Activated CD4-positive, alpha-beta T cell treated with anti-CD3 and anti-CD28 coated beads, Interleukin-2, amount 10 ng/mL, durations not matched to agents 7 days and 5 days (primary cell): ENCODE data around the gene PDE8A. TPM values are rescaled to one million over a fixed set of nuclear protein-coding genes. Genes with fewer than 3 reads are reported as not detected.

Source experiments
- CTCF ChIA-PET: fragments of 350-600 bp; sonication (Branson Sonifier 250); formaldehyde crosslinking; loops from one replicate; lab custom pipeline; 2021; ENCODE audit warnings: antibody characterized with exemption; lab: Charles Lee
- POLR2A ChIA-PET: fragments of 350-600 bp; sonication (Branson Sonifier 250); formaldehyde crosslinking; loops from one replicate; lab custom pipeline; 2021; ENCODE audit warnings: antibody characterized with exemption; lab: Charles Lee
- DNase-seq: peaks from one replicate; pipeline ENCODE4 v3.0.0-alpha.2; 2020
- H3K27ac Mint-ChIP-seq: one replicate; pipeline ENCODE4 v1.8.0; 2021; ENCODE audit warnings: mild to moderate bottlenecking, moderate library complexity, mixed read lengths
- H3K27me3 Mint-ChIP-seq: one replicate; pipeline ENCODE4 v1.8.0; 2021; ENCODE audit warnings: mixed read lengths
- H3K36me3 Mint-ChIP-seq: one replicate; pipeline ENCODE4 v1.8.0; 2021; ENCODE audit warnings: low read depth, mixed read lengths
- H3K4me1 Mint-ChIP-seq: one replicate; pipeline ENCODE4 v1.8.0; 2021; ENCODE audit warnings: mixed read lengths
- H3K4me3 Mint-ChIP-seq: one replicate; pipeline ENCODE4 v1.8.0; 2021; ENCODE audit warnings: mild to moderate bottlenecking, moderate library complexity, mixed read lengths
- H3K9me3 Mint-ChIP-seq: one replicate; pipeline ENCODE4 v1.8.0; 2021; ENCODE audit warnings: mixed read lengths
- total RNA-seq, 2 experiments: library from RNA; stranded (reverse); gene quantifications; one replicate each; pipeline ENCODE4 v1.2.3, GENCODE V29; 2021

Gene PDE8A
- total RNA-seq, 2 experiments from 2014 or later, result 17.0 to 18.2 TPM

DNA sequence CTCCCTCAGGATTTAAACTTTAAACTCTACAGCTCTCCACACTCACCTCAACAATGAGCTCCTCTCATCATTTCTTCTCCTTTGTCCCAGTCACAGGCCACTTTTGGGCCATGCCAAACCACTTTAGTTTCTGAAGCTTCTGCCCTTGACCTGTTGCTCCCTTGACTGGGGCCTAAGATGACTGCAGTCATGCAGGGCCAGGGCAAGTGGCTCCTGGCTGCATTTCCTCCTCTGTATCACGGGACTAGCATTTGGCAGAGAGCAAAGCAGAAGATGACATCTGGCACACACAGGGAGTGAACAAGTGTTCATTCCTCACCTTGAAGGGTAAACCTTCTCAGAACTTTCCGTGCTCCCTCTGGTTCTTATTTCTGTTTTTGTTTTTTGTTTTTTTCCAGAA, 136.9 kb downstream of the PDE8A start:
- peaks cover 19% of the 10 kb centered on the region for H3K36me3 Mint-ChIP-seq
- H3K27ac Mint-ChIP-seq, result no peak overlapping the region
- ChIA-PET CTCF (no interaction called here), POLR2A (no interaction called here)
- H3K4me3 Mint-ChIP-seq, result no peak overlapping the region
- no peak for DNase-seq
- no peaks in the 10 kb centered on the region for H3K9me3 Mint-ChIP-seq
- no peaks in the 10 kb centered on the region for H3K27me3 Mint-ChIP-seq
- no peaks in the 10 kb centered on the region for H3K4me1 Mint-ChIP-seq

DNA sequence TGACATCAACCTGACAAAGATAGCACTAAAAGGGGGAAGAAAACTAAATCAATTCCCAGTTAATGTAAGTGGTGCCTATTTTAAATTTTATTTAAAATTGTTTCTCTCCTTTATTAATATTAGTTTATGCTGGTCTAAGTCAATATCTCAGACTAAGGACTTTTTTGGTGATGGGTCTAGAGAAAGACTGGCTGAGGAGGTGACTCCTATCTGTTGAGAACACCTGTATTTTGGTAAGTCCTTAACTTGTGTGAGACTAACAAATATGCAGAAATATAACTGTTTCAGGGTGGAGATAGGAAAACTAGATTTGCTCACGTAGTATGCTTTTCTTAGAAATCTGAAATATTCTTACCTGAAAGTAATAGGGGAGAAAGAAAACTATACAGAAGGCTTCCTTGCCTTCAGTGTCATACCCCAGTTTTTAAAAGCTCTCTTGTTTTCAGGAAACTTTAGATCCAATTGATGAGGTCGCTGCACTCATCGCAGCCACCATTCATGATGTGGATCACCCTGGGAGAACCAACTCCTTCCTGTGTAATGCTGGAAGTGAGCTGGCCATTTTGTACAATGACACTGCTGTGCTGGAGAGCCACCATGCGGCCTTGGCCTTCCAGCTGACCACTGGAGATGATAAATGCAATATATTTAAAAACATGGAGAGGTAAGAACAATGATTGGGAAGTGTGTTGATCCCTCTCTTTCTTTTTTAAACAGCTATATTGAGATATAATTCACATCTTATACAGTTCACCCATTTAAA, 138.9 kb downstream of the PDE8A start:
- Mint-ChIP-seq H3K27me3 (no peaks in the 10 kb centered on the region), H3K36me3 (peaks cover 23% of the 10 kb centered on the region), H3K27ac (no peak overlapping the region), H3K9me3 (no peaks in the 10 kb centered on the region), H3K4me1 (no peaks in the 10 kb centered on the region), H3K4me3 (no peak overlapping the region)
- ChIA-PET CTCF (interaction anchor here (0.6 kb wide), 2 partner anchors 19 to 170 kb away, joined by 3 to 5 read pairs; no protein-coding TSS in a partner anchor), POLR2A (no interaction called here)
- no peak for DNase-seq

DNA sequence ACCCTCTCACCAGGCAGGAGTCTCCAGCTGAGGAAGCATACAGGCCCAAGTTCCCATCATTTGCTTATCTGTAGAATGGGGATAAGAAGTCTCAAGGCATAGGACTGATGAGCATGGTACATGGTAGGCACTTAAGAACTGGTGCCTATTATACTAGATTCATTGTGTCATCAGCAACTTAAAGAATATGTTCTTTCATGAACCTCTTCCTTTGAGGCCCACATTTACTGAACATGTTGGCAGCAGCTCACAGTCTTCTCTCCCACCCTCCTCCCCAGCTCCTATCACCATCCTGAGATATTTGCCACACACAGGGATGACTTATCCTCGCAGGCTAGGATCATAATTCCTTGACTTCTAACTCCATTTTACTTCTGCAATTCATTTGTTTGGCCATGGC, 142.5 kb downstream of the PDE8A start:
- DNase-seq, result no peak
- no peak overlapping the region for H3K27ac Mint-ChIP-seq
- H3K4me3 Mint-ChIP-seq, result no peak overlapping the region
- peaks cover 28% of the 10 kb centered on the region for H3K36me3 Mint-ChIP-seq
- ChIA-PET CTCF (no interaction called here), POLR2A (no interaction called here)
- no peaks in the 10 kb centered on the region for H3K27me3 Mint-ChIP-seq
- no peaks in the 10 kb centered on the region for H3K9me3 Mint-ChIP-seq
- H3K4me1 Mint-ChIP-seq, result no peaks in the 10 kb centered on the region

GRCh38 chr15:85125056-85125661, 143.5 kb downstream of the PDE8A start:
- Mint-ChIP-seq H3K4me1 (no peaks in the 10 kb centered on the region), H3K36me3 (peaks cover 36% of the 10 kb centered on the region), H3K27ac (no peak overlapping the region), H3K9me3 (no peaks in the 10 kb centered on the region), H3K4me3 (no peak overlapping the region), H3K27me3 (no peaks in the 10 kb centered on the region)
- POLR2A ChIA-PET, result no interaction called here
- no peak for DNase-seq
- CTCF ChIA-PET, result interaction anchor here (0.6 kb wide), 1 partner anchor 891 kb away, joined by 3 read pairs; no protein-coding TSS in a partner anchor

- CTCF ChIA-PET, result no interaction called here
- H3K4me1 Mint-ChIP-seq, result no peaks in the 10 kb centered on the region
These were observed 147.0 kb downstream of the PDE8A start for GRCh38 chr15:85128621-85129020.

DNA sequence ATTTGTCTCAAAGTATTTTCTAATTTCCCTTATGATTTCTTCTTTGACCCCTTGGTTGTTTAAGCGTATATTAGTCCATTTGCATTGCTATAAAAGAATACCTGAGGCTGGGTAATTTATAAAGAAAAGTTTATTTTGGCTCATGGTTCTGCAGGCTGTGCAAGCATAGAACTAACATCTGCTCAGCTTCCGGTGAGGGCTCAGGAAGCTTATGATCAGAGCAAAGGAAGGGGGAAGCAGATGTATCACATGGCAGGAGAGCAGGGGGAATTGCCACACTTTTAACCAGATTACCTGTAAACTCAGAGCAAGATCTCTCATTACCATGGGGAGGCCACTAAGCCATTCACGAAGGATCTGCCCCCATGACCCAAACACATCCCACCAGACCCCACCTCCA, 148.2 kb downstream of the PDE8A start:
- no peak for DNase-seq
- Mint-ChIP-seq H3K27ac (no peak overlapping the region), H3K4me1 (no peaks in the 10 kb centered on the region), H3K36me3 (peaks cover 40% of the 10 kb centered on the region), H3K9me3 (peaks cover 5% of the 10 kb centered on the region), H3K4me3 (no peak overlapping the region), H3K27me3 (no peaks in the 10 kb centered on the region)
- CTCF ChIA-PET, result interaction anchor here (0.9 kb wide), 1 partner anchor 13 kb away, joined by 3 read pairs; no protein-coding TSS in a partner anchor
- POLR2A ChIA-PET, result no interaction called here

More at GRCh38 chr15:85128621-85129020, 147.0 kb downstream of the PDE8A start:
- POLR2A ChIA-PET, result no interaction called here
- Mint-ChIP-seq H3K27ac (no peak overlapping the region), H3K9me3 (peaks cover 5% of the 10 kb centered on the region), H3K36me3 (peaks cover 46% of the 10 kb centered on the region), H3K27me3 (no peaks in the 10 kb centered on the region), H3K4me3 (no peak overlapping the region)
- no peak for DNase-seq

GRCh38 chr15:85131915-85132314, 150.3 kb downstream of the PDE8A start:
- peaks cover 34% of the 10 kb centered on the region for H3K36me3 Mint-ChIP-seq
- ChIA-PET CTCF (interaction anchor here (0.6 kb wide), 1 partner anchor 93 kb away, joined by 4 read pairs; no protein-coding TSS in a partner anchor), POLR2A (no interaction called here)
- no peak overlapping the region for H3K4me3 Mint-ChIP-seq
- H3K27ac Mint-ChIP-seq, result no peak overlapping the region
- peaks cover 5% of the 10 kb centered on the region for H3K9me3 Mint-ChIP-seq
- no peak for DNase-seq
- no peaks in the 10 kb centered on the region for H3K4me1 Mint-ChIP-seq
- no peaks in the 10 kb centered on the region for H3K27me3 Mint-ChIP-seq

GRCh38 chr15:85133709-85134108, 152.1 kb downstream of the PDE8A start:
- ChIA-PET POLR2A (no interaction called here), CTCF (no interaction called here)
- peaks cover 5% of the 10 kb centered on the region for H3K9me3 Mint-ChIP-seq
- H3K4me3 Mint-ChIP-seq, result no peak overlapping the region
- no peaks in the 10 kb centered on the region for H3K27me3 Mint-ChIP-seq
- H3K27ac Mint-ChIP-seq, result no peak overlapping the region
- peaks cover 28% of the 10 kb centered on the region for H3K36me3 Mint-ChIP-seq
- no peaks in the 10 kb centered on the region for H3K4me1 Mint-ChIP-seq
- no peak for DNase-seq

GRCh38 chr15:85137489-85138168, 156.0 kb downstream of the PDE8A start:
- Mint-ChIP-seq H3K27me3 (no peaks in the 10 kb centered on the region), H3K9me3 (no peaks in the 10 kb centered on the region), H3K4me3 (no peak overlapping the region), H3K27ac (no peak overlapping the region), H3K36me3 (peaks cover 17% of the 10 kb centered on the region), H3K4me1 (no peaks in the 10 kb centered on the region)
- ChIA-PET POLR2A (no interaction called here), CTCF (no interaction called here)
- DNase-seq, result no peak

DNA sequence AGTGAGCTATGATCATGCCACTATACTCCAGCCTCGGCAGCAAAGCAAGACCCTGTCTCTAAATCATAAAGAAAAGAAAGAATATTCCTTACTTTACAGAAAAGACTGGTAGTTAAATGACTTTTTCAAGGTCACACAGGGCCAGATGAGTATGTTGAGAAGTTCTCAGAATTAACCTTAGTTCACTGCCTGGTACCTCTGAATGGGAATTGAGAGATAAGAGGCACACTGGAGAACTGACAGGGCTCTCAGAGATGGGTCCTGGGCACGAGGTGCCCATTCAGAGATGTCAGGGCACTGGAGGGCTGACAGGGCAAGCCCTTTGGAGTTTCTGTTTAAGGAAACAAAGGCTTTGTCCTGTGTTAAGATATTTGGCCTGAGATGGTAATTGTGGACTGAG, 157.7 kb downstream of the PDE8A start:
- H3K4me1 Mint-ChIP-seq, result no peaks in the 10 kb centered on the region
- POLR2A ChIA-PET, result no interaction called here
- H3K27me3 Mint-ChIP-seq, result no peaks in the 10 kb centered on the region
- no peak overlapping the region for H3K4me3 Mint-ChIP-seq
- DNase-seq, result no peak
- CTCF ChIA-PET, result interaction anchor here (0.6 kb wide), 1 partner anchor 18 kb away, joined by 3 read pairs; no protein-coding TSS in a partner anchor
- H3K27ac Mint-ChIP-seq, result peak overlapping the region; percentile 13
- H3K9me3 Mint-ChIP-seq, result no peaks in the 10 kb centered on the region
- H3K36me3 Mint-ChIP-seq, result peaks cover 12% of the 10 kb centered on the region

GRCh38 chr15:85141726-85142125, 160.1 kb downstream of the PDE8A start:
- Mint-ChIP-seq H3K27ac (no peak overlapping the region), H3K27me3 (no peaks in the 10 kb centered on the region), H3K9me3 (no peaks in the 10 kb centered on the region), H3K4me3 (no peak overlapping the region), H3K4me1 (no peaks in the 10 kb centered on the region), H3K36me3 (peaks cover 12% of the 10 kb centered on the region)
- ChIA-PET CTCF (interaction anchor here (1.7 kb wide), 1 partner anchor 34 kb away, joined by 6 read pairs; no protein-coding TSS in a partner anchor), POLR2A (interaction anchor here (1.1 kb wide), 1 partner anchor 67 kb away, joined by 3 read pairs; no protein-coding TSS in a partner anchor)
- no peak for DNase-seq

- DNase-seq, result no peak
- ChIA-PET POLR2A (no interaction called here), CTCF (interaction anchor here (1.7 kb wide), 1 partner anchor 34 kb away, joined by 6 read pairs; no protein-coding TSS in a partner anchor)
- Mint-ChIP-seq H3K9me3 (no peaks in the 10 kb centered on the region), H3K36me3 (peaks cover 10% of the 10 kb centered on the region), H3K4me3 (no peak overlapping the region), H3K4me1 (no peaks in the 10 kb centered on the region), H3K27ac (no peak overlapping the region), H3K27me3 (no peaks in the 10 kb centered on the region)
These were observed 160.7 kb downstream of the PDE8A start for GRCh38 chr15:85142312-85142711.
